Skeletal muscle tissue (tissue), 4 donors: Measurements from ENCODE around the gene KCNH1. TPM values are rescaled to one million over a fixed set of nuclear protein-coding genes. Genes with fewer than 3 reads are reported as not detected.

Source experiments
- H3K27ac ChIP-seq: one replicate; pipeline ENCODE4 v1.7.0; 2013; ENCODE audit warnings: mild to moderate bottlenecking, low read depth, low read length, inconsistent platforms
- H3K27me3 ChIP-seq, 3 donors: one replicate each; pipeline ENCODE4 v1.7.0; 2013; ENCODE audit warnings: low read length in 3 of 3; ENCODE audit not compliant: control insufficient read depth in 3 of 3, insufficient read depth in 3 of 3
- H3K36me3 ChIP-seq, 3 donors: one replicate each; pipeline ENCODE4 v1.7.0; 2013; ENCODE audit warnings: low read length in 3 of 3; ENCODE audit not compliant: control insufficient read depth in 3 of 3, insufficient read depth in 3 of 3
- H3K4me1 ChIP-seq, 3 donors: one replicate each; pipeline ENCODE4 v1.7.0; 2013; ENCODE audit warnings: low read length in 3 of 3, mild to moderate bottlenecking in 3 of 3; ENCODE audit not compliant: control insufficient read depth in 3 of 3, insufficient read depth in 3 of 3
- H3K4me3 ChIP-seq, 3 donors: one replicate each; pipeline ENCODE4 v1.7.0; 2013; ENCODE audit warnings: low read length in 3 of 3
- H3K9ac ChIP-seq, 3 donors: one replicate each; pipeline ENCODE4 v1.7.0; 2013; ENCODE audit warnings: low read length in 3 of 3, mild to moderate bottlenecking in 3 of 3, moderate library complexity in 2 of 3, low read depth in 1 of 3
- H3K9me3 ChIP-seq, 3 donors: one replicate each; pipeline ENCODE4 v1.7.0; 2013; ENCODE audit warnings: low read length in 3 of 3; ENCODE audit not compliant: control insufficient read depth in 3 of 3
- total RNA-seq: library from RNA; depleted of rRNA; stranded (reverse); fragments of >200 nt; gene quantifications from one replicate; pipeline ENCODE4 v1.2.3, GENCODE V29; 2014
- donor health status: Osteomylitis.

The KCNH1 gene
- total RNA-seq, 1 donor from 2014 or later: 0.52 TPM

GRCh38 chr1:210754878-210755665, 378.9 kb downstream of the KCNH1 start:
- Histone ChIP-seq H3K9me3 (peaks cover 0 to 5% (median 0%) of the 10 kb centered on the region in 3 donors), H3K9ac (no peak overlapping the region), H3K4me1 (no peaks in the 10 kb centered on the region), H3K4me3 (no peak overlapping the region), H3K36me3 (no peaks in the 10 kb centered on the region), H3K27ac (no peak overlapping the region), H3K27me3 (peaks cover 0 to 6% (median 0%) of the 10 kb centered on the region in 3 donors)

- H3K27me3 ChIP-seq: no peaks in the 10 kb centered on the region
- no peak overlapping the region for H3K4me3 ChIP-seq
- no peak overlapping the region for H3K27ac ChIP-seq
- H3K4me1 ChIP-seq: no peaks in the 10 kb centered on the region
- no peaks in the 10 kb centered on the region for H3K36me3 ChIP-seq
- H3K9ac ChIP-seq: no peak overlapping the region
- no peaks in the 10 kb centered on the region for H3K9me3 ChIP-seq
These were observed 382.0 kb downstream of the KCNH1 start for GRCh38 chr1:210751911-210752310.

GRCh38 chr1:210750468-210750867, 383.5 kb downstream of the KCNH1 start:
- H3K4me1 ChIP-seq: no peaks in the 10 kb centered on the region
- no peaks in the 10 kb centered on the region for H3K36me3 ChIP-seq
- no peaks in the 10 kb centered on the region for H3K27me3 ChIP-seq
- H3K9me3 ChIP-seq: no peaks in the 10 kb centered on the region
- no peak overlapping the region for H3K4me3 ChIP-seq
- H3K27ac ChIP-seq: no peak overlapping the region
- H3K9ac ChIP-seq: no peak overlapping the region

GRCh38 chr1:210748796-210749195, 385.2 kb downstream of the KCNH1 start:
- no peak overlapping the region for H3K4me3 ChIP-seq
- no peaks in the 10 kb centered on the region for H3K36me3 ChIP-seq
- H3K27ac ChIP-seq: no peak overlapping the region
- H3K27me3 ChIP-seq: no peaks in the 10 kb centered on the region
- H3K9me3 ChIP-seq: no peaks in the 10 kb centered on the region
- H3K9ac ChIP-seq: no peak overlapping the region
- H3K4me1 ChIP-seq: no peaks in the 10 kb centered on the region

- no peaks in the 10 kb centered on the region for H3K4me1 ChIP-seq
- no peaks in the 10 kb centered on the region for H3K27me3 ChIP-seq
- no peak overlapping the region for H3K4me3 ChIP-seq
- H3K36me3 ChIP-seq: no peaks in the 10 kb centered on the region
- no peak overlapping the region for H3K9ac ChIP-seq
- H3K9me3 ChIP-seq: no peaks in the 10 kb centered on the region
- H3K27ac ChIP-seq: no peak overlapping the region
These were observed 386.1 kb downstream of the KCNH1 start for GRCh38 chr1:210747890-210748289.

GRCh38 chr1:210747112-210747511, 386.8 kb downstream of the KCNH1 start:
- H3K27me3 ChIP-seq: no peaks in the 10 kb centered on the region
- no peaks in the 10 kb centered on the region for H3K9me3 ChIP-seq
- H3K4me1 ChIP-seq: no peaks in the 10 kb centered on the region
- H3K27ac ChIP-seq: no peak overlapping the region
- H3K4me3 ChIP-seq: no peak overlapping the region
- H3K9ac ChIP-seq: no peak overlapping the region
- no peaks in the 10 kb centered on the region for H3K36me3 ChIP-seq

GRCh38 chr1:210746024-210746731, 387.8 kb downstream of the KCNH1 start:
- no peak overlapping the region for H3K9ac ChIP-seq
- no peaks in the 10 kb centered on the region for H3K27me3 ChIP-seq
- H3K27ac ChIP-seq: no peak overlapping the region
- no peaks in the 10 kb centered on the region for H3K9me3 ChIP-seq
- H3K36me3 ChIP-seq: no peaks in the 10 kb centered on the region
- H3K4me1 ChIP-seq: no peaks in the 10 kb centered on the region
- H3K4me3 ChIP-seq: no peak overlapping the region

GRCh38 chr1:210743038-210743437, 390.9 kb downstream of the KCNH1 start:
- Histone ChIP-seq H3K4me1 (no peaks in the 10 kb centered on the region), H3K27me3 (no peaks in the 10 kb centered on the region), H3K36me3 (no peaks in the 10 kb centered on the region), H3K9ac (no peak overlapping the region), H3K9me3 (no peaks in the 10 kb centered on the region), H3K4me3 (no peak overlapping the region), H3K27ac (no peak overlapping the region)

- H3K9me3 ChIP-seq: no peaks in the 10 kb centered on the region
- no peak overlapping the region for H3K9ac ChIP-seq
- no peak overlapping the region for H3K27ac ChIP-seq
- H3K27me3 ChIP-seq: no peaks in the 10 kb centered on the region
- H3K4me1 ChIP-seq: no peaks in the 10 kb centered on the region
- no peak overlapping the region for H3K4me3 ChIP-seq
- H3K36me3 ChIP-seq: no peaks in the 10 kb centered on the region
These were observed 392.4 kb downstream of the KCNH1 start for GRCh38 chr1:210741564-210741963.

- no peaks in the 10 kb centered on the region for H3K27me3 ChIP-seq
- H3K4me3 ChIP-seq: no peak overlapping the region
- no peaks in the 10 kb centered on the region for H3K4me1 ChIP-seq
- no peak overlapping the region for H3K27ac ChIP-seq
- H3K36me3 ChIP-seq: no peaks in the 10 kb centered on the region
- no peak overlapping the region for H3K9ac ChIP-seq
- no peaks in the 10 kb centered on the region for H3K9me3 ChIP-seq
These were observed 394.3 kb downstream of the KCNH1 start for GRCh38 chr1:210739627-210740026.
